ENCODE measurements around the gene TK1. TPM values are rescaled to one million over a fixed set of nuclear protein-coding genes. Genes with fewer than 3 reads are reported as not detected.
A peak's percentile ranks its signal among the peaks of the same experiment; 100 is the strongest.

Gene TK1
- total RNA-seq, 1 donor from 2014 or later: 69.0 TPM

GRCh38 chr17:78127239-78127887, 59.5 kb downstream of the TK1 start:
- peak overlapping the region; percentile 88 for H3K27ac Mint-ChIP-seq
- H3K4me1 Mint-ChIP-seq: peaks cover 54% of the 10 kb centered on the region

DNA sequence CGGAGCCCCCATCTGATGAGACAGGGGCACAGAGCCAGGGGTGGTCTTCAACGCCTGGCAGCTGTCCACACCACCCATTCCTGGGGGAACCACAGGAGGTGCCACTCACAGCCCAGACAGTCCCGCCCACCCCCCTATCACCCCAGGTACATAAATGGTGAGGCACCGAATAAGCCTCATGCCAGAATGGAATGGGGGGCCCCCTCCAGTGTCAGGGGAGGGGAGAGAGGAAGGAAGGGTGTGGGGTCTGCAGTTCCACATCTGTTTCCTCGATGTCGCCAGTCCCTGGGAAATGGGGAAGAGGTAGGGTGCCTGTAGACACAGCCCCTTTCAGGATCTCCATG, 60.0 kb downstream of the TK1 start:
- peak overlapping the region; percentile 91 for H3K4me3 Mint-ChIP-seq
- peaks cover 50% of the 10 kb centered on the region for H3K36me3 Mint-ChIP-seq (ENCODE audit: low read depth)
- no peaks in the 10 kb centered on the region for H3K27me3 Mint-ChIP-seq
- H3K9me3 Mint-ChIP-seq: no peaks in the 10 kb centered on the region
- peaks cover 57% of the 10 kb centered on the region for H3K4me1 Mint-ChIP-seq
- no peak for DNase-seq
- intact Hi-C loops (cut with micrococcal nuclease): loop anchor here (5.0 kb wide), 1 partner anchor 230 kb away; no protein-coding TSS in a partner anchor
- peak overlapping the region; percentile 88 for H3K27ac Mint-ChIP-seq

More at GRCh38 chr17:78127239-78127887, 59.5 kb downstream of the TK1 start:
- intact Hi-C loops (cut with micrococcal nuclease): loop anchor here (5.0 kb wide), 1 partner anchor 230 kb away; no protein-coding TSS in a partner anchor
- no peaks in the 10 kb centered on the region for H3K27me3 Mint-ChIP-seq
- peaks cover 48% of the 10 kb centered on the region for H3K36me3 Mint-ChIP-seq (ENCODE audit: low read depth)
- no peaks in the 10 kb centered on the region for H3K9me3 Mint-ChIP-seq
- H3K4me3 Mint-ChIP-seq: peak overlapping the region; percentile 91
- DNase-seq: peak; percentile 92

GRCh38 chr17:78125976-78126894, 60.6 kb downstream of the TK1 start:
- H3K27ac Mint-ChIP-seq: peak overlapping the region; percentile 78
- H3K9me3 Mint-ChIP-seq: no peaks in the 10 kb centered on the region
- intact Hi-C loops (cut with micrococcal nuclease): loop anchor here (5.0 kb wide), 1 partner anchor 231 kb away; no protein-coding TSS in a partner anchor
- no peaks in the 10 kb centered on the region for H3K27me3 Mint-ChIP-seq
- H3K4me3 Mint-ChIP-seq: peak overlapping the region; percentile 91
- peak; percentile 64 for DNase-seq
- H3K36me3 Mint-ChIP-seq (ENCODE audit: low read depth): peaks cover 55% of the 10 kb centered on the region
- H3K4me1 Mint-ChIP-seq: peaks cover 63% of the 10 kb centered on the region

GRCh38 chr17:78125138-78125913, 61.5 kb downstream of the TK1 start:
- H3K9me3 Mint-ChIP-seq: no peaks in the 10 kb centered on the region
- peak; percentile 80 for DNase-seq
- H3K36me3 Mint-ChIP-seq (ENCODE audit: low read depth): peaks cover 56% of the 10 kb centered on the region
- peak overlapping the region; percentile 58 for H3K27ac Mint-ChIP-seq
- intact Hi-C loops (cut with micrococcal nuclease): loop anchor here (5.0 kb wide), 1 partner anchor 232 kb away; no protein-coding TSS in a partner anchor
- peak overlapping the region; percentile 91 for H3K4me3 Mint-ChIP-seq
- H3K27me3 Mint-ChIP-seq: no peaks in the 10 kb centered on the region
- peaks cover 65% of the 10 kb centered on the region for H3K4me1 Mint-ChIP-seq

DNA sequence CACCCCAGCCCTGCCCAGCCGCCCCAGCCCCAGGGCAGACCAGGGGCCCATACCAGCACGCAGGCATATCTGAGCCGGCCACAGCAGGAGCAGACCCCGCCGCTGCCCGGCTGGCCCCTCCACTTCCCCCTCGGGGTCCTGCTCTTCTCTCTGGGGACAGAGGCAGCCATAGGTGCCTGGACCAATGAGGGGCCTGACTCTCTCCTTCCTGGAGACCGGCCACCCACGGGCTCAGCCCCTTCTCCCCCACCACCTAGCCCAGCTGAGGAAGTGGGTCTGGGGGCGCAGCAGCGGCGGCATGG, 62.1 kb downstream of the TK1 start:
- Mint-ChIP-seq H3K4me1 (peaks cover 60% of the 10 kb centered on the region), H3K27ac (peak overlapping the region; percentile 58), H3K4me3 (peak overlapping the region; percentile 91), H3K27me3 (no peaks in the 10 kb centered on the region), H3K9me3 (no peaks in the 10 kb centered on the region), H3K36me3 (ENCODE audit: low read depth) (peaks cover 58% of the 10 kb centered on the region)
- intact Hi-C loops (cut with micrococcal nuclease): loop anchor here (5.0 kb wide), 1 partner anchor 233 kb away; no protein-coding TSS in a partner anchor
- DNase-seq: no peak

Other genes starting within 250 kb of the TK1 start
- gene TNRC6C, start 228.3 kb downstream of the TK1 start, total RNA-seq: 16.0 and 16.6 TPM in 2 replicates
- gene TMC6, start 58.3 kb downstream of the TK1 start, total RNA-seq: 250 and 251 TPM in 2 replicates
- 231 and 234 TPM in 2 replicates for gene TMC8, start 56.3 kb downstream of the TK1 start, total RNA-seq
- not detected in 2 replicates for gene C17orf99, start 40.7 kb downstream of the TK1 start, total RNA-seq
- gene SYNGR2, start 18.5 kb downstream of the TK1 start, total RNA-seq: 123 and 125 TPM in 2 replicates
- 31.0 and 33.4 TPM in 2 replicates for gene AFMID, start 310 bp upstream of the TK1 start, total RNA-seq
- gene BIRC5, start 27.2 kb upstream of the TK1 start, total RNA-seq: 38.7 and 40.6 TPM in 2 replicates
- not detected in 2 replicates for gene TMEM235, start 44.6 kb upstream of the TK1 start, total RNA-seq
- gene SOCS3, start 173.0 kb upstream of the TK1 start, total RNA-seq: 78.3 and 81.5 TPM in 2 replicates
- gene PGS1, start 191.6 kb upstream of the TK1 start, total RNA-seq: 65.6 and 67.8 TPM in 2 replicates